ENCODE measurements around the gene PEDS1.

- TF ChIP-seq EZH2 (IDR thresholded peaks at IDR 0.05; ENCODE audit: insufficient read depth, low read length), result no peak
- no peak for TF ChIP-seq CTCF (IDR thresholded peaks at IDR 0.05; ENCODE audit: insufficient read depth, low read depth, low read length)
Measured at GRCh38 chr20:50121858-50122271, 31.7 kb downstream of the PEDS1 start.
